Duodenal mucosa (tissue), 2 donors: ENCODE measurements around the gene NCOA1.
"Not testable (repeated sequence)": the region's sequence is repeated elsewhere in the genome, so short reads cannot be mapped to it uniquely, and the experiment has no call there.

Source experiments
- H3K27ac ChIP-seq: one replicate; pipeline ENCODE4 v1.7.0; 2013; ENCODE audit warnings: low read depth, low read length
- H3K27me3 ChIP-seq, 2 donors: one replicate each; pipeline ENCODE4 v1.7.0; 2013; ENCODE audit warnings: low read length in 2 of 2, control low read depth in 1 of 2; ENCODE audit not compliant: insufficient read depth in 2 of 2, control insufficient read depth in 1 of 2
- H3K36me3 ChIP-seq, 2 donors: one replicate each; pipeline ENCODE4 v1.7.0; 2013; ENCODE audit warnings: low read length in 2 of 2, control low read depth in 1 of 2; ENCODE audit not compliant: insufficient read depth in 2 of 2, control insufficient read depth in 1 of 2
- H3K4me1 ChIP-seq, 2 donors: one replicate each; pipeline ENCODE4 v1.7.0; 2013; ENCODE audit warnings: low read length in 2 of 2, control low read depth in 1 of 2; ENCODE audit not compliant: insufficient read depth in 2 of 2, control insufficient read depth in 1 of 2
- H3K4me3 ChIP-seq, 2 donors: one replicate each; pipeline ENCODE4 v1.7.0; 2013; ENCODE audit warnings: low read length in 2 of 2, low read depth in 1 of 2
- H3K9ac ChIP-seq, 2 donors: one replicate each; pipeline ENCODE4 v1.7.0; 2013; ENCODE audit warnings: low read length in 2 of 2, low read depth in 1 of 2
- H3K9me3 ChIP-seq, 2 donors: one replicate each; pipeline ENCODE4 v1.7.0; 2013; ENCODE audit warnings: low read length in 2 of 2, control low read depth in 1 of 2; ENCODE audit not compliant: control insufficient read depth in 1 of 2

NCOA1 gene

DNA sequence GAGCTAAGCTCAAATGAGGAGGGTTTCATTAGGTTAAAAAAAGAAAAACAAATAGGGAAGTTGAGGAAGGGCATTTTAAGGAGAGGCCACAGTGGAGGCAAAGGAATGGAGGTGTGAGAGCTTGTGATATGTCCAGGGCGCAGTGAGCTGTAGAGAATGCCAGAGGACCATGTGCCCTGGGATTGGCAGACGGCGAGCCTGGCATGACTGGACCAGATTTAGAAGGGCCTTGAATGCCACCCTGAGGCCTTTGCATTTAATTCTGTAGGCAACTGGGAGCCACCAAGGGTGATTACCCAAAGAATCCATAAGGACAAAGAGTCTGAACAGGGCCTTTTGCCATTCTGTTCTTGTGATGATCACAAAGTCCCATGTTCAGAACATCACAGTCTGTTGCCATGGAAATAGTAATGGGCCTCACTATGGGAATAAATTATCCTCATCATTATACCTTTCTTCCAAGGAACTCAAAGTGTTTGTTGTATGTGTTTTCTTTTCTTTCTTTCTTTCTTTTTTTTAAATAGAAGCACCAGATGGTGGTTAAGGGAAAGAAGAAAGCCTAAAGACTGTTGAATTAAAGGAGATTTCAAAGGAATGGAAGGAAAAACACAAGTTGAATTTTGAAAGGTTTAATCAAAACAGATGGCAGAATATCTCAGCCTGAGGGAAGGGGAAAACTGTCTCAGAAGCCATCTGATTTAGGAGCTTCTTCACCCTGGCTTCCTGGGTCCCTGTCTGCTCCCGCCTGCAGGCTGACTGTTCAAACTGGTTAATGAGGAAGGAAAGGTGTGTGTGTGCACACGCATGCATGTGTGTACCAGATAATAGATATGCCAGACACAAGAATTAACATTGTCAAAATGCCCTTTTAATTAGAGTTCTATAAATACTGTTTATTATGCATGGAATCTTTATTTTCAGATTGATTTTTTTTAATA lies 31.6 kb upstream of the NCOA1 start:
- Histone ChIP-seq H3K9ac (no peak overlapping the region), H3K9me3 (no peaks in the 10 kb centered on the region), H3K36me3 (no peaks in the 10 kb centered on the region), H3K4me1 (no peaks in the 10 kb centered on the region), H3K27me3 (no peaks in the 10 kb centered on the region), H3K4me3 (no peak overlapping the region), H3K27ac (no peak overlapping the region)

DNA sequence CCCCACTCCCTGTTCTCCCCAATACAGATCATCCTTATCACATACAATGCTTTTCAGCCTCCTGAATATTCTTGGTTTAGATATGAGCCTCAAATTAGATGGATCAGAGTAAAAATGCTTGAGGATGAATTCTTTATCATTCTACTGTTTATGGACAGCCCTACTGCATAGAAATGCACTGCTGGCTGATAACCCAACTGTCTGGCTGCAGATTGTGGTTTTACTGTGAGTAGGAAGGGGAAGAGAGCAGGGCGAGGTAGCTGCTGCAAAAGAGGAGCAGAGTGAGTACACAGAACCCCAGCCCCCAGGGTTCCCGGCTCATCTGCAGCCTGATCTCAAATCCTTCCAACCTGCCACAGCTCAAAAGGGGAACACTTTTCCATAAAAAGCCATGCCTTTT lies 29.4 kb upstream of the NCOA1 start:
- H3K36me3 ChIP-seq = no peaks in the 10 kb centered on the region
- no peaks in the 10 kb centered on the region for H3K4me1 ChIP-seq
- no peak overlapping the region for H3K27ac ChIP-seq
- no peak overlapping the region for H3K4me3 ChIP-seq
- H3K9me3 ChIP-seq = no peaks in the 10 kb centered on the region
- no peak overlapping the region for H3K9ac ChIP-seq
- H3K27me3 ChIP-seq = no peaks in the 10 kb centered on the region

DNA sequence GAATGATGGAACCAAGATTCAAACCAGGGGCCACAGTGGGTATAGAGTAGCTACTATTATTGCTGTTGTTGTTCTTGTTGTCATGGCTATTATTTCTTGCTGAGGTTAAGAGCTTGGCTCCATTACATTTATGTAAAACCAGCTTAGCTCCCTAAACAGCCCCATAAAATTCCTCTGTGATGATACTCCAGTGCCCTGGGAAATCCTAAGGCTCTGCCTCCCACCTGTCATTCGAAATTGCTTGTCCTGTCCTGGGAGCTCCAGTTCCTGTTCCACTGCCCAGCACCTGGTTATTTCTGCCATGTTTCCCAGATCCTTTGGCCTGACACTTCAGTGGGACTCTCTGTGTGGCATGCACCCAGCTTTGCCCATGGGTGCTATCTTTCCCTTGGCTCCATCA lies 27.8 kb upstream of the NCOA1 start:
- Histone ChIP-seq H3K27me3 (no peaks in the 10 kb centered on the region), H3K9ac (no peak overlapping the region), H3K27ac (no peak overlapping the region), H3K9me3 (no peaks in the 10 kb centered on the region), H3K36me3 (no peaks in the 10 kb centered on the region), H3K4me1 (no peaks in the 10 kb centered on the region), H3K4me3 (no peak overlapping the region)

DNA sequence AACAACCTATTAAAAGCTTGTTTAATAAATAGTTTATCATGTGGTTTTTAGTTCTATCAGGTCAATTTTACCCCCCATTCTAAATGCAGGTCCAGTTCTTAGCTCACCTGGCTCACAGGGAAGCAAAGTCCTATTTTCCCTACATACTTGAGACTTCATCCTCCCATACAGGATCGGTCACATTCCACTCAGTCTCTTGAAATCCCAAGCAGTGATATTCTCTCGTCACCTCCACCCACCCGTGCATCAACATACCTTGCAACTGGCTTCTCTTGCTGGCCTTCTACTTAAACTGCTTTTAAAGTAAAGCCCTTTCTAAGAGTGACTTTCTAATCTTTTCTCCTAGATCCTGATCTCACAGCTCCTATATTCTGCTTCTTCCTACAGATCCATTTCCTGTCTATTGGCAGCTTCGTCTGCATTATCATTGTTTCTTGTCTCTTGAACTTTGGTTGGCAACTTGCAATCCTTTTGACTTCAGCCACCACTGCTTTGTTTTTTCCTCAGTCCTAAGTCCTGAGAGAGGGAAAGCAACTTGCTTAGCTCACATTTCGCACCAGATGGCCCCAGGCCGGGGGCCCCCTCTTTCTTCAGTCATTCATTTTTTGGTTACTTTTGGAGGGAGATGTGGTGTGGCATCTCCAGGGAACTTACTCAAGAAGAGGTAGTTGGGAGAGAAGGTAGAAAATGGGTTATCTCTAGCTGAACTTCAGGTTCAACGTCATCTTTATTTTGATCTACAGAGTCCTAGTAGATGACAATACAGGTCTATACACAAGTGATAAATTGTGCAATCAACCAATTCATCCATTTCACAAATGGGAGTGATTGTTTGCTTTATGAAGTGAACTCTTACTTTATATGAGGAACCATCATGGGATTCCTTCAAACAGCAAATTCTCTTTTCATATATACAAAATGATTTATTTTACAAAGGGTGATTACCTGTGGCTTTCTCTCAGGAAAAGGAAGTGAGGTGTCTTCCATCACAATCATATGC lies 23.9 kb upstream of the NCOA1 start:
- H3K9ac ChIP-seq = no peak overlapping the region

DNA sequence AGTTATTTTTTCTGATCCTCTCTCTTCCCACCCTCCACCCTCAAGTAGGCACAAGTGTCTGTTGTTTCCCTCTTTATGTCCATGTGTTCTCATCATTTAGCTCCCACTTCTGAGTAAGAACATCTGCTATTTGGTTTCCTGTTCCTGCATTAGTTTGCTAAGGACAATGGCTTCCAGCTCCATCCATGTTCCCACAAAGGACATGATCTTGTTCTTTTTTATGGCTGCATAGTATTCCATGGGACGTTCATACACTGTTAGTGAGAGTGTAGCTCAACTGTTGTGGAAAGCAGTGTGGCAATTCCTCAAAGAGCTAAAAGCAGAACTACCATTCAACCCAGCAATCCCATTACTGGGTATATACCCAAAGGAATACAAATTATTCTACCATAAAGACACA lies 22.6 kb upstream of the NCOA1 start:
- H3K9me3 ChIP-seq, H3K9ac ChIP-seq, H3K27ac ChIP-seq, H3K4me3 ChIP-seq, H3K36me3 ChIP-seq, H3K4me1 ChIP-seq, H3K27me3 ChIP-seq: not testable (repeated sequence)

More for the DNA sequence above, 23.9 kb upstream of the NCOA1 start:
- no peaks in the 10 kb centered on the region for H3K9me3 ChIP-seq
- H3K4me3 ChIP-seq = no peak overlapping the region
- H3K36me3 ChIP-seq = no peaks in the 10 kb centered on the region
- H3K27me3 ChIP-seq = no peaks in the 10 kb centered on the region
- no peak overlapping the region for H3K27ac ChIP-seq
- H3K4me1 ChIP-seq = no peaks in the 10 kb centered on the region

DNA sequence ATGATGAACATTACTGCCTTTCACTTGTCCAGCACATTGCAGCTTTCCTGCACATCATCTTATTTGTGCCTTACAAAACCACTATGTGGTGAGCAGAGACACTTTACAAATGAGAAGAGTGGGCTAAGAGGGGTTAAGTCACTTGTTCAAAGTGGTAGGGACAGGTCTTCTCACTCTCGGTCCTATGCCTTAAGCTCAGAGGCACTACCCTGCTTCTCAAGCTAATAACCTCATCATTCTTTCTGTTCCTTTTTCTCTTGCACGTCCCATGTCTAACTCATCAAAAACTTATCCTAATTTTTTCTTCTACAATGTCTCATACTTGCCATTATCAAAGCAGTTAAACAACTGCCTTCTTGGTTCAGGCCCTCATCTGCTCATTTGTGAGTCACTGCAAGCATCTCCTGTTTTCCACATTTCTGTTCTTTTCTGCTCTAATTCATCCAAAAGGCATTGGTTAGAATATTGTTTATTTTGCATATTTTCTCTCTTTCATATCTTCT lies 21.9 kb upstream of the NCOA1 start:
- Histone ChIP-seq H3K4me1 (no peaks in the 10 kb centered on the region), H3K4me3 (no peak overlapping the region), H3K36me3 (no peaks in the 10 kb centered on the region)

DNA sequence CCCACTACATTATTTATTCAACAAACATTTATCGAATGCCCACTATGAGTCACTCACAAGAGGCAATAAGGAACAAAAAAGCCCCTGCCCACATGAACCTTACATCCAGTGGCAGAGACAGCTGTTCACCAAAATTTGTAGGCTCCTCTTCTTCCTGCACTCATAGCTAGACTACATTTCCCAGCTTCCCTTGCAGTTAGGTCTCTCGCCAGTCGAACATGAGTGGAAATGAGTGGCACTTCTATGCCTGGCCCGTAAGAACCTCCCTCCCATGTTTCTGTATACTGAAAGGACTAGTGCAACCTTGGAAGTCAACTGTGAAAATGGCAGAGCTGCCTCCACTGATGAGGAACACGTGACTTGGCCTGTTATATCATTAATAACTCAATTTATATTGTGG lies 19.4 kb upstream of the NCOA1 start:
- Histone ChIP-seq H3K27ac (no peak overlapping the region), H3K4me3 (no peak overlapping the region), H3K27me3 (no peaks in the 10 kb centered on the region), H3K9ac (no peak overlapping the region), H3K4me1 (no peaks in the 10 kb centered on the region), H3K9me3 (no peaks in the 10 kb centered on the region), H3K36me3 (no peaks in the 10 kb centered on the region)

More for the DNA sequence above, 21.9 kb upstream of the NCOA1 start:
- H3K9me3 ChIP-seq = no peaks in the 10 kb centered on the region
- H3K9ac ChIP-seq = no peak overlapping the region
- H3K27ac ChIP-seq = no peak overlapping the region
- H3K27me3 ChIP-seq = no peaks in the 10 kb centered on the region

DNA sequence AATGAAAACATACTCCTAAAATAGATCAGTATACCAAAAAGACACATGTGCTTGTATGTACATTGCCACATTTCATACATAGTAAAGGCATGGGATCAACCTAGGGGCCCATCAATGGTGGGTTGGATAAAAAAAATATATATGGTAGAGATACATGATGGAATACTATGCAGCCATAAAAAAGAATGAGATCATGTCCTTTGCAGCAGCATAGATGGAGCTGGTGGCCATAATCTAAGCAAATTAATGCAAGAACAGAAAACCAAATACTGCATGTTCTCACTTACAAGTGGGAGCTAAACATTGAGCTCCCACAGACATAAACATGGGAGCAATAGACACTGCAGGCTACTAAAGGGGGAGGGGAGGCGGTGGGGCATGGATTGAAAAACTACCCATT lies 18.6 kb upstream of the NCOA1 start:
- Histone ChIP-seq H3K4me1 (no peaks in the 10 kb centered on the region), H3K4me3 (no peak overlapping the region)

DNA sequence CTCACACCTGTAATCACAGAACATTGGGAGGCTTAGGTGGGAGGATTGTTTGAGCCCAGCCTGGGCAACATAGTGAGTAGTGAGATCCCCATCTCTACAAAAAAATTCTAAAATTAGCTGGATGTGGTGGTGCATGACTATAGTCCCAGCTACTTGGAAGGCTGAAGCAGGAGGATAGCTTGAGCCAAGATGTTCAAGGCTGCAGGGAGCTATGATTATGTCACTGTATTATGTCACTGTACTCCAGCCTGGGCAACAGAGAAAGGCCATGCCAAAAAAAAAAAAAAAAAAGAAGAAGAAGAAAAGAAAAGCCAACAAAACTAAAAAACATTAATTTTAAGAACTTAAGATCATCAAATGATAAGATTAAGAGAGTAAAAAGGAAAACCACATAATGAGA lies 17.4 kb upstream of the NCOA1 start:
- Histone ChIP-seq H3K4me3 (no peak overlapping the region), H3K36me3 (no peaks in the 10 kb centered on the region), H3K9ac (no peak overlapping the region), H3K27me3 (no peaks in the 10 kb centered on the region), H3K27ac (no peak overlapping the region), H3K9me3 (no peaks in the 10 kb centered on the region), H3K4me1 (no peaks in the 10 kb centered on the region)

More for the DNA sequence above, 18.6 kb upstream of the NCOA1 start:
- no peaks in the 10 kb centered on the region for H3K36me3 ChIP-seq
- no peaks in the 10 kb centered on the region for H3K27me3 ChIP-seq
- H3K9ac ChIP-seq = no peak overlapping the region
- no peaks in the 10 kb centered on the region for H3K9me3 ChIP-seq
- no peak overlapping the region for H3K27ac ChIP-seq

DNA sequence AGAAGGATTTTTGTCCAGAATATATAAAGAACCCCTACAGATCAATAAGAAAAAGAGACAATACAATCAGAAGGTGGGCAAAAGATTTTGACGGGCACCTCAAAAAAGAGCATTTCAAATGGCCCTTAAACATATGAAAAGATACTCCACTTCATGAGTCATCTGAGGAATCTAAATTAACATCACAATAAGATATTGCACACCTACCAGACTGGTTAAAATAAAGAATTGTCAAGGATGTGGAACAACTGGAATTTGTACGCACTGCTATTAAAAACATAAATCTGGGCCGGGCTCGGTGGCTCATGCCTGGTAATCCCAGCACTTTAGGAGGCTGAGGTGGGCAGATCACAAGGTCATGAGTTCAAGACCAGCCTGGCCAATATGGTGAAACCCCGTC lies 17.0 kb upstream of the NCOA1 start:
- no peak overlapping the region for H3K4me3 ChIP-seq
- no peak overlapping the region for H3K9ac ChIP-seq
- no peaks in the 10 kb centered on the region for H3K36me3 ChIP-seq
- H3K27me3 ChIP-seq = no peaks in the 10 kb centered on the region
- H3K27ac ChIP-seq = no peak overlapping the region
- H3K4me1 ChIP-seq = no peaks in the 10 kb centered on the region
- no peaks in the 10 kb centered on the region for H3K9me3 ChIP-seq
